IPS-20b (cell line): ENCODE data around the gene ZNF365.

Experiments
- H3K27ac ChIP-seq: one replicate; pipeline ENCODE4 v1.5.1; 2013; ENCODE audit warnings: low read length
- H3K27me3 ChIP-seq: 2 replicates; pipeline ENCODE4 v1.6.1; 2013; ENCODE audit warnings: mild to moderate bottlenecking, low read length, inconsistent platforms; ENCODE audit not compliant: insufficient read depth
- H3K36me3 ChIP-seq: 2 replicates; pipeline ENCODE4 v1.6.1; 2013; ENCODE audit warnings: low read depth, mild to moderate bottlenecking, inconsistent platforms, low read length, moderate library complexity; ENCODE audit not compliant: insufficient read depth
- H3K4me1 ChIP-seq: 2 replicates; pipeline ENCODE4 v1.6.1; 2013; ENCODE audit warnings: mild to moderate bottlenecking, control low read depth, inconsistent platforms, low read length, moderate library complexity; ENCODE audit not compliant: insufficient read depth
- H3K4me3 ChIP-seq: 2 replicates; pipeline ENCODE4 v1.5.1; 2013; ENCODE audit warnings: mild to moderate bottlenecking, low read length, inconsistent platforms
- H3K9ac ChIP-seq: 2 replicates; pipeline ENCODE4 v1.6.1; 2013; ENCODE audit warnings: low read depth, mild to moderate bottlenecking, inconsistent platforms, low read length, moderate library complexity
- H3K9me3 ChIP-seq: 2 replicates; pipeline ENCODE4 v1.6.1; 2013; ENCODE audit warnings: mild to moderate bottlenecking, low read depth, low read length, inconsistent platforms; ENCODE audit not compliant: insufficient read depth

ZNF365 gene

GRCh38 chr10:62426600-62426999 is 52.4 kb downstream of the ZNF365 start:
- Histone ChIP-seq H3K4me1 (peaks cover 8% of the 10 kb centered on the region), H3K9me3 (no peaks in the 10 kb centered on the region), H3K27me3 (peaks cover 67% of the 10 kb centered on the region), H3K27ac (no peak overlapping the region), H3K36me3 (no peaks in the 10 kb centered on the region), H3K9ac (no peak overlapping the region), H3K4me3 (no peak overlapping the region)

- H3K9ac ChIP-seq = no peak overlapping the region
- no peak overlapping the region for H3K4me3 ChIP-seq
- peaks cover 37% of the 10 kb centered on the region for H3K27me3 ChIP-seq
- peaks cover 8% of the 10 kb centered on the region for H3K4me1 ChIP-seq
- no peaks in the 10 kb centered on the region for H3K9me3 ChIP-seq
- no peaks in the 10 kb centered on the region for H3K36me3 ChIP-seq
- no peak overlapping the region for H3K27ac ChIP-seq
These were observed 56.7 kb downstream of the ZNF365 start for GRCh38 chr10:62430881-62431280.

DNA sequence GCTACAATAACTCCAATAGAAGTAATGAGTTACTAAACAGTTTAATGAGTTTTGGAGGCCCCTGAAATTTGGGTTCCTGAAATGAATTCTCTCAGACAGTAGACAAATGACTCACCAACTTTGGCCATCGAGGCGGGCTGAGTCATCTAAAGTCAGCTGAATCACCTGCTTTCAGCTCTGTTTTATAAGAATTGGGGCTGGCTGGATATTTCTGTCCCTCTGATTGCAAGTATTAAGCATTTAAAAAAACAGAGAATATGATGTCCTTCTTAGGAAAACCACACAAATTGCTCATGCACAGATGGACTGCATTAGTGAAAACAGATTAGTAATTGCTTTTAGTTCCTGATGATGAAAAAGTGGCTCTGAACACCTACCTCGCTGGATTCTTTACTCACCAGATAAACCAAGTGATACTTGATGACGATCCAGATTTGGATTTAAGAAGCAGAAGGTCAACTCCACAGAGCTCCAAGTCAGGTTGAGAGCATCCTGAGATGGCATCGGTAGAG is 59.1 kb downstream of the ZNF365 start:
- Histone ChIP-seq H3K9ac (no peak overlapping the region), H3K27ac (no peak overlapping the region), H3K9me3 (no peaks in the 10 kb centered on the region), H3K36me3 (no peaks in the 10 kb centered on the region), H3K27me3 (peaks cover 13% of the 10 kb centered on the region), H3K4me1 (no peaks in the 10 kb centered on the region), H3K4me3 (no peak overlapping the region)

DNA sequence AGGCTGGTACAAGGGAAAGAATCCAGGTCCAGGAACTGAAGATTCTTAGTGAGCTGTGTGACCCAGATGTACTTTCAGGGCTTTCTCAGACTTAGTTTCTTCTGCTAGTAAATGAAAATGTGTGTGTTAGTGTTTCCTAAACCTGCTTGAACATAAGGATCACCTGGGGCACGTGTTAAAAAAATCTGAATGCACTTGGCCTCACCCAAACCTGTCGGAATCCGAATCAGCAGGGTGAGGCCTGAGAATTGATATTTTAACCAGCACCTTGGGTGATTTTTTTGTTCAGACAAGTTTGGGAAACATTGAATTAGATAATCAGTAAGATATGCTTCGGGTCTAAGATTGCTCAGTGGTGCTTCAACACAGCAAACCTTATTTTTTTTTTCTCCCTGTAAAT is 59.7 kb downstream of the ZNF365 start:
- no peaks in the 10 kb centered on the region for H3K36me3 ChIP-seq
- no peak overlapping the region for H3K27ac ChIP-seq
- no peak overlapping the region for H3K4me3 ChIP-seq
- H3K9ac ChIP-seq = no peak overlapping the region
- no peaks in the 10 kb centered on the region for H3K9me3 ChIP-seq
- H3K4me1 ChIP-seq = no peaks in the 10 kb centered on the region
- peaks cover 6% of the 10 kb centered on the region for H3K27me3 ChIP-seq

- Histone ChIP-seq H3K36me3 (no peaks in the 10 kb centered on the region), H3K9me3 (no peaks in the 10 kb centered on the region), H3K27me3 (no peaks in the 10 kb centered on the region), H3K4me3 (no peak overlapping the region), H3K27ac (no peak overlapping the region), H3K4me1 (no peaks in the 10 kb centered on the region; the same call in 1 of the 2 replicates), H3K9ac (no peak overlapping the region)
These were observed 63.5 kb downstream of the ZNF365 start for GRCh38 chr10:62437696-62438095.

- Histone ChIP-seq H3K4me1 (peaks cover 6% of the 10 kb centered on the region; the same call in 1 of the 2 replicates), H3K4me3 (no peak overlapping the region), H3K27me3 (no peaks in the 10 kb centered on the region), H3K36me3 (no peaks in the 10 kb centered on the region), H3K27ac (no peak overlapping the region), H3K9ac (no peak overlapping the region), H3K9me3 (no peaks in the 10 kb centered on the region)
These were observed 67.8 kb downstream of the ZNF365 start for GRCh38 chr10:62442006-62442405.

DNA sequence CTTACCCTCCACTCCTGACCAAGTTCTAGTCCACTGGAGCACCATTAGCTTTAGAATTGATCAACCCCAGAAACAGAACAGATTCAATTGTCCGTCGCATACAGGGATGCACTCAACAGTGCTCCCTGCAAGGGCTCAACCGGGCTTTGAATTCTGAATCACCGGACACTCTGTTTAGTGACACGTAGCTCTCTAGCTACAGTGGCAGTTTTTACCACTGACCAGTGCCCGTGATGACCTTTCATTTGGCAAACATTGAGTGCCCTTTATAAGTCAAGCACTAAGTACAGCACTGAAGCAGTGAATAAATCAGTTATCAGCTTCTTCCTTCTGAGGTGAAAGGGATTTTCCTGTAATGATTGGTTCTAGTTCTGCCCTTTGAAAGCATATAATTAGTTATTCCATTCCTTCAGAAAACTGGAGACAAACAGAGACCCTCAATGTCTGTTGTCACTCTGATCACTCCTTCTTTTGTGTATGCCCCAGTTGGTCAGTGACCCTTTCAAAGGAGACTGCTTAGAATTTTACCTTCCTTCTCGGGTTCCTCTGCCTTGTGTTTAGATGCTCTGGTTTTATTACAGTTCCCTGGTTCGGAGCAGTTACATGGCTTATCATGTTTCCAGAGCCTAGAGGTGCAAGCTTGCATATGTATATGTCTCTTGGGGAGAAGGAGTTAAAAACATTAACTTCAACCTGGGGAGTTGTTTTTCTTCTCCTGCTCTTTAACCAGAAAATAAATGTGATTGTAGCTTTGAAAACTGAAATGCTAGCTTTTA is 68.9 kb downstream of the ZNF365 start:
- peaks cover 6% of the 10 kb centered on the region; the same call in 1 of the 2 replicates for H3K4me1 ChIP-seq
- H3K27me3 ChIP-seq = no peaks in the 10 kb centered on the region
- H3K4me3 ChIP-seq = no peak overlapping the region
- no peaks in the 10 kb centered on the region for H3K9me3 ChIP-seq
- no peak overlapping the region for H3K9ac ChIP-seq
- H3K36me3 ChIP-seq = no peaks in the 10 kb centered on the region
- no peak overlapping the region for H3K27ac ChIP-seq

- Histone ChIP-seq H3K4me3 (no peak overlapping the region), H3K9me3 (no peaks in the 10 kb centered on the region), H3K27me3 (no peaks in the 10 kb centered on the region), H3K27ac (no peak overlapping the region), H3K9ac (no peak overlapping the region), H3K36me3 (no peaks in the 10 kb centered on the region), H3K4me1 (peaks cover 6% of the 10 kb centered on the region; the same call in 1 of the 2 replicates)
These were observed 69.7 kb downstream of the ZNF365 start for GRCh38 chr10:62443866-62444265.

- H3K27ac ChIP-seq = no peak overlapping the region
- no peaks in the 10 kb centered on the region for H3K36me3 ChIP-seq
- no peaks in the 10 kb centered on the region for H3K9me3 ChIP-seq
- no peak overlapping the region for H3K4me3 ChIP-seq
- H3K4me1 ChIP-seq = peaks cover 6% of the 10 kb centered on the region; the same call in 1 of the 2 replicates
- H3K27me3 ChIP-seq = no peaks in the 10 kb centered on the region
- no peak overlapping the region for H3K9ac ChIP-seq
These were observed 72.5 kb downstream of the ZNF365 start for GRCh38 chr10:62446627-62447026.

DNA sequence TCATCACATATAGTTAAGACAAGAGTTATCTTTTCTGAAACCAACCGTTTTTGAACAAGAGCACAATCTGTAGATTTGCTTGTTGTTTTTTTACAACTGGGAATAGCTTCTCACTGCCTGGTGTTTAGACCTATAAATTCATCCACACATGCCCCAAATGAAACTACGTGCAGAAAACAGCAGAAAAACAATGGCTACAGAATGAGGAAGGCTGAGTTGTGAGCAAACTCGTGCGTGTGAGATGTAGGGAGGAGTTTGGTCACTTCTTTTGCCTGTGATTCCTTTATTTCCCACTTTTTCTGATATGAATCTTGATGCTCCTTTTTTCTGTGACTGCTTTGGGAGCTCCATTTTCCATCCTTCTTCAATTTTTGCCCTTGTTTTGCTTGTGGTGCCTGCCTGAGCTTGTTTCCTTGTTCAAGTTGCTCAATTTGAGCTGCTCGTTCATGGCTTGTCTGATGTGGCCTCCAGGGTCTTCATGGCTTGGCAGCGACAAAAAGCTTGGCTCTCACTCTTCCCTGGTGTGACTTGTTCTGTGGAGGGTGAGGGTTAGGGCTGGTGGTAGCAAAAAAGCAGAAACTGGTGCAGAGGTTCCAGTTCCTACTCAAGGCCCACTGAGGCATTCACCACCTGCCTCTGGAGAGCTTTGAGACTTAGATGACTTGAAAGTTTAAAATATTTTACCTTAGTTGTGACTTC is 76.9 kb downstream of the ZNF365 start:
- Histone ChIP-seq H3K27me3 (no peaks in the 10 kb centered on the region), H3K9ac (no peak overlapping the region), H3K36me3 (no peaks in the 10 kb centered on the region), H3K4me3 (no peak overlapping the region), H3K9me3 (no peaks in the 10 kb centered on the region), H3K27ac (no peak overlapping the region), H3K4me1 (no peaks in the 10 kb centered on the region)

- no peaks in the 10 kb centered on the region for H3K4me1 ChIP-seq
- H3K4me3 ChIP-seq = no peak overlapping the region
- H3K9me3 ChIP-seq = no peaks in the 10 kb centered on the region
- no peaks in the 10 kb centered on the region for H3K36me3 ChIP-seq
- no peak overlapping the region for H3K27ac ChIP-seq
- no peak overlapping the region for H3K9ac ChIP-seq
- H3K27me3 ChIP-seq = no peaks in the 10 kb centered on the region
These were observed 77.4 kb downstream of the ZNF365 start for GRCh38 chr10:62451611-62451975.
